Osteocyte (in vitro differentiated cells): ENCODE results near the gene PXMP4. TPM values are rescaled to one million over a fixed set of nuclear protein-coding genes. Genes with fewer than 3 reads are reported as not detected.

Experiments
- DNase-seq: peaks from one replicate; pipeline ENCODE4 v3.0.0; 2021; ENCODE audit warnings: mixed read lengths; ENCODE audit not compliant: unreplicated experiment; ENCODE audit errors: extremely low spot score
- H3K27ac Mint-ChIP-seq: one replicate; pipeline ENCODE4 v1.8.0; 2021; ENCODE audit warnings: mild to moderate bottlenecking, mixed read lengths; ENCODE audit not compliant: unreplicated experiment
- H3K27me3 Mint-ChIP-seq: one replicate; pipeline ENCODE4 v1.8.0; 2021; ENCODE audit warnings: mixed read lengths; ENCODE audit not compliant: unreplicated experiment
- H3K36me3 Mint-ChIP-seq: one replicate; pipeline ENCODE4 v1.8.0; 2021; ENCODE audit warnings: mixed read lengths; ENCODE audit not compliant: unreplicated experiment
- H3K4me1 Mint-ChIP-seq: one replicate; pipeline ENCODE4 v1.8.0; 2021; ENCODE audit warnings: mixed read lengths; ENCODE audit not compliant: unreplicated experiment
- H3K4me3 Mint-ChIP-seq: one replicate; pipeline ENCODE4 v1.8.0; 2021; ENCODE audit warnings: mild to moderate bottlenecking, moderate library complexity, mixed read lengths; ENCODE audit not compliant: unreplicated experiment
- H3K9me3 Mint-ChIP-seq: one replicate; pipeline ENCODE4 v1.8.0; 2021; ENCODE audit warnings: mixed read lengths; ENCODE audit not compliant: unreplicated experiment
- total RNA-seq: library from RNA; stranded (reverse); gene quantifications from 2 replicates; pipeline ENCODE4 v1.2.1, GENCODE V29; 2021
- TF ChIP-seq, protein P1 (sequence below): fragments of 200-600 bp; sonication (generic); IDR thresholded peaks from 2 replicates; pipeline ENCODE4 v1.5.0; 2021; ENCODE audit warnings: antibody characterized with exemption, mild to moderate bottlenecking, moderate library complexity

The PXMP4 gene
- total RNA-seq, 1 donor from 2014 or later = 3.4 TPM

DNA sequence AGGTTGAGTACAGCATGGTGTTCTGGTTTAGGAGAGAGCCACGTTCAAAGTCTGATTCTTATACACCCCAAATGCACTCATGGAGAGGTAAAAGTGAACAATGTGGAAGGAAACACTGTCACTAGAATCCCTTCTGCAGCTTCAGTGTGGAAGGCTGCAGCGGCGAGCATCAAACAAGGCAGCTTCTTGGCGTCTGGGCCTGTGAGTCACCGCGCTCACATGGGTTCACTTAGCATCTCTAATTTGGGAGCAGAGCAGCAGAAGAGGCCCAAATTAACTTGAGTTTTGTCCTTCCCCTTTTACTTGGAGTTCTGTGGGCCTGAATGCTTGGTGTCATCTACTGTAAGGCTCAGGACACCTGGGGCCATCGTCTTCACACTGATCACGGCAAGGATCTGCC, 23.0 kb downstream of the PXMP4 start:
- Mint-ChIP-seq H3K4me1 (no peaks in the 10 kb centered on the region), H3K36me3 (no peaks in the 10 kb centered on the region), H3K27me3 (no peaks in the 10 kb centered on the region), H3K9me3 (no peaks in the 10 kb centered on the region), H3K27ac (no peak overlapping the region), H3K4me3 (no peak overlapping the region)
- TF ChIP-seq, protein P1, sequence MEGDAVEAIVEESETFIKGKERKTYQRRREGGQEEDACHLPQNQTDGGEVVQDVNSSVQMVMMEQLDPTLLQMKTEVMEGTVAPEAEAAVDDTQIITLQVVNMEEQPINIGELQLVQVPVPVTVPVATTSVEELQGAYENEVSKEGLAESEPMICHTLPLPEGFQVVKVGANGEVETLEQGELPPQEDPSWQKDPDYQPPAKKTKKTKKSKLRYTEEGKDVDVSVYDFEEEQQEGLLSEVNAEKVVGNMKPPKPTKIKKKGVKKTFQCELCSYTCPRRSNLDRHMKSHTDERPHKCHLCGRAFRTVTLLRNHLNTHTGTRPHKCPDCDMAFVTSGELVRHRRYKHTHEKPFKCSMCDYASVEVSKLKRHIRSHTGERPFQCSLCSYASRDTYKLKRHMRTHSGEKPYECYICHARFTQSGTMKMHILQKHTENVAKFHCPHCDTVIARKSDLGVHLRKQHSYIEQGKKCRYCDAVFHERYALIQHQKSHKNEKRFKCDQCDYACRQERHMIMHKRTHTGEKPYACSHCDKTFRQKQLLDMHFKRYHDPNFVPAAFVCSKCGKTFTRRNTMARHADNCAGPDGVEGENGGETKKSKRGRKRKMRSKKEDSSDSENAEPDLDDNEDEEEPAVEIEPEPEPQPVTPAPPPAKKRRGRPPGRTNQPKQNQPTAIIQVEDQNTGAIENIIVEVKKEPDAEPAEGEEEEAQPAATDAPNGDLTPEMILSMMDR = no peak
- no peak for DNase-seq

DNA sequence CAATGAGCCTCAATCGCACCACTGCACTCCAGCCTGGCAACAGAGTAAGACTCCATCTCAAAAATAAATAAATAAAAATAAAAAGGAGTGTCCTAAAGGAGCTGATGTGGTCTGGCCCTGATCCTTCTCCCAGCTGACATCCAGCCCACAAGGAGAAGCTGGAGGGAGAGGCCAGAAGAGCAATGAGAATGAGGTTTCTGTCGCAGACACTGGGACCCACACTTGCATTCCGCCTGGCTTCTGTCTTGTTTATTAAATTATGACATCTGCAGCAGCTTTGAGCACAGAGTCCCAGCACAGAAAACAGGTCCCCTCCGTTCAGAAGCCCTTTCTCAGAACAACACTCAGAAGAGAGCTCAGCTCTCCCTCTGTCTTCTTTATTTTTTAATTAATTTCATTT, 23.7 kb downstream of the PXMP4 start:
- no peak overlapping the region for H3K4me3 Mint-ChIP-seq
- DNase-seq = no peak
- no peak overlapping the region for H3K27ac Mint-ChIP-seq
- H3K9me3 Mint-ChIP-seq = no peaks in the 10 kb centered on the region
- no peaks in the 10 kb centered on the region for H3K27me3 Mint-ChIP-seq
- TF ChIP-seq, protein P1 = no peak
- H3K4me1 Mint-ChIP-seq = no peaks in the 10 kb centered on the region
- no peaks in the 10 kb centered on the region for H3K36me3 Mint-ChIP-seq

DNA sequence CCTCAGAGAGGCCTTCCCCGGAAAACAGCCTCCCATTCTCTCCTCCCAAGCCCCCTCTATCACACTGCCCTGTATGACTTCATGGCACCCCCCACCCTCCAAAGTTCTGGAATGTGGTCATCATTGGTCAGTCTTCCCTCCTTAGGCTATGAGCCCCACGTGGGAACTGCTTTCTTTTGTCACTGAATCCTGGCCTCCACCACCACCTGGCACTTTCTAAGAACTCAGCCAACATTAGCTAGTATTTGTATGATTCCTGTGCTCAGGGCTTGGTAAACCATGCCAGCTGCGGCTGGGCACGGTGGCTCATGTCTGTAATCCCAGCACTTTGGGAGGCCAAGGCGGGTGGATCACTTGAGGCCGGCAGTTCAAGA, 25.5 kb downstream of the PXMP4 start:
- Mint-ChIP-seq H3K9me3 (no peaks in the 10 kb centered on the region), H3K27ac (no peak overlapping the region), H3K4me3 (no peak overlapping the region), H3K36me3 (no peaks in the 10 kb centered on the region), H3K4me1 (peaks cover 3% of the 10 kb centered on the region), H3K27me3 (no peaks in the 10 kb centered on the region)
- TF ChIP-seq, protein P1 = no peak
- DNase-seq = no peak

DNA sequence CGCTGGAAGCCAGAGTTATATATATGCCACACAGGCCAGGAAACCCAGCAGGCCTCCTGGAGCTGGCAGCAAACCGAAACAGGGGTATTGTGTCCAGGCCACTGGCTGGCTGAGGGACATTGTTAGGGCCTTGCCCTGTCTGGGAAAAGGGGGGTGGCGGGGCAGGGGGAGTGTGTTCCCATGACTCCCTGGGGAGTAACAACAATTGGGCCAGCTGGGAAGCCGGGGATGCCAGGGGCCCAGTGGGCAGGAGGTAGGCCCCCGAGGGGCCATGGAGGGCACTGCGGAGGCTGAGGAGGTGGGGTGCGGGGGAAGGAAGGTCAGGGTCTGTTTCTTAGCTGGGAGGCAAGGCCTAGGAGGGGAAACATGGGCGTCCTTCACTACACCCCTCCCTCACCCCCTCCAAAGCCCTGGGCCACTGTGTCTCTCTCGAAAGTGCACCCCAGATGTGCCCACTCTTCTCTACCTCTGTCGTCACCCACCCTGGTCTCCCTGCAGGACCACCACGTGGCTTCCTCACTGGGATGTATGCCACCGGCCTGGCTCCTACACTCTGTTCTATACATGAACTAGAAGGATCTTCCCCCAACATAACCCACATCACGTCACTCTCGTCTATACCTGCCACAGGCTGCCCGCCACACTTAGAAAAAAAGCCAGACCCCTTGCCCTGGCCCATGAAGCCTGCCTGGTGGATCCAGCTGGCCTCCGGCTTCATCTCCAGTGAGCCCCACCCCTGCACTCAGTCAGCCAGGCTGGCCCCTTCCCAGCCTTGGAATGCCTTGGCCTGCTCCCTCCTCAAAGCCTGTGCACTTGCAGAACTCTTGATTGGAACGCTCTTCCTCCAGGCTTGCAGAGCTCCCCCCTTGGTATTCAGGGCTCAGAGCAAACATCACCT, 26.1 kb downstream of the PXMP4 start:
- Mint-ChIP-seq H3K9me3 (no peaks in the 10 kb centered on the region), H3K4me3 (no peak overlapping the region), H3K36me3 (no peaks in the 10 kb centered on the region), H3K27me3 (no peaks in the 10 kb centered on the region), H3K27ac (no peak overlapping the region), H3K4me1 (peaks cover 3% of the 10 kb centered on the region)
- no peak for DNase-seq
- TF ChIP-seq, protein P1 = no peak

DNA sequence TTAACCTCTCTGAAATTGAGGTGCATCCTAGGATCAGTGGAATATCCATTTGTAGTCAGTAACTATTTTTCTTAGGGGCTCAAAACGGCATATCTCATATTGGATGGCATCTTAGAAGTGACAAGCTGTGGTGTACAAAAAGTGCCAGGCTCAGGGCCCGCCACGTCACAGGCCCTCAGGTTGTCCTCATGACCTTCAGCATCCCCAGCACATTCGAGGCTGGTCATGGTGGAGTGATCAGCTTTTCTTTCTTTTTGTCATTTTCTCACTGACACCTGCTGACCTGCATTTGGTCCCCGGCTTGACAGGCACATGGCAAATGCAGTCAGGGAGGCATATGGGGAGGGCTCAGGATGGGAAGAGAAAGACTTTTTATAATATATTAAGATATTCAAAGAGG, 26.8 kb downstream of the PXMP4 start:
- Mint-ChIP-seq H3K27me3 (no peaks in the 10 kb centered on the region), H3K4me1 (peaks cover 3% of the 10 kb centered on the region), H3K36me3 (no peaks in the 10 kb centered on the region), H3K9me3 (no peaks in the 10 kb centered on the region), H3K27ac (no peak overlapping the region), H3K4me3 (no peak overlapping the region)
- TF ChIP-seq, protein P1 = no peak
- DNase-seq = no peak
